Stimulated activated naive CD4-positive, alpha-beta T cell treated with Interleukin-2 at 50 U/mL for 16 hours (primary cell): ENCODE results near the gene SNTA1.
"Not testable (repeated sequence)": the region's sequence is repeated elsewhere in the genome, so short reads cannot be mapped to it uniquely, and the experiment has no call there.

Experiments
- DNase-seq: peaks from one replicate; lab custom pipeline; 2025; lab: John Stamatoyannopoulos, UW

The SNTA1 gene

GRCh38 chr20:33431797-33432381 lies 11.7 kb downstream of the SNTA1 start:
- no peak for DNase-seq

- not testable (repeated sequence) for DNase-seq
Observed at GRCh38 chr20:33423875-33424274, 19.7 kb downstream of the SNTA1 start.

- no peak for DNase-seq
Observed at GRCh38 chr20:33423141-33423834, 20.3 kb downstream of the SNTA1 start.

DNA sequence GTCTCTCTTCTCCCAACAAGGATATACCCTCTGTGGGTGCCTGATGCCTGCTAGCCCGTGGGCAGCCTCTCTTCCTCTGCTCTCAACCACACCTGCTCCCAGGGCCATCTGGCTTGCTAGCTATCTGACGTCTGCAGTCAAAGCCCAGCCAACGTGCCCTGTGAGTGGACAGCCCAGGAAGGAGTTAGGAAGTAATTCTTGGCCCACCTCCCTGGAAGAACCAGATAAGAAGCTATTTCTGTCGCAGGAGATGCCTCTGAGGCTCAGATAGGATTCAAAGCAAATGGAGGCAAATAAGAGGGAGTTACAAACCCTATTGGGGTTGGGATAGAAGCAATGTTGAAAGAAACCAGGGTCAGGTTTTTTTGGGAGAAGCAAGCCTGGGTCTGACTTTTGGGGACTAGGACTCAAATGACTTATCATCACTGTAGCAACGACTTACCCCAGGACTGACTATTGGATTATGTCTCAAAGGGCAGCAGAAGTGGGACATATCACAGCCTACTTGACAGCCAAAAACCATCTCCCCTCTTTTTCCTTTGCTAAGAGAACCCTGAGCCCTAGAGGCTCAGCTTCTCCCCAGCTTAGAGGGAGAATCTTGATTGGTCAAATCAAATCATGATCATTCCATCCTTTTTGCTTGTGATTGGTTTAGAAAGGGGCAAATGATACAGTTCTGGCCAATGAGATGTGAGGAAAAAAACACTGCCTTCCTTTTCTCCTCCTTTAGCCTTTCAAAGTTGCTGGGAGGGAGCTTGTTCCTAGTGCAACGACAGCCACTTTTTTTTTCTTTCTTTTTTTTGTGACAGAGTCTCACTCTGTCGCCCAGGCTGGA lies 24.2 kb downstream of the SNTA1 start:
- no peak for DNase-seq

DNA sequence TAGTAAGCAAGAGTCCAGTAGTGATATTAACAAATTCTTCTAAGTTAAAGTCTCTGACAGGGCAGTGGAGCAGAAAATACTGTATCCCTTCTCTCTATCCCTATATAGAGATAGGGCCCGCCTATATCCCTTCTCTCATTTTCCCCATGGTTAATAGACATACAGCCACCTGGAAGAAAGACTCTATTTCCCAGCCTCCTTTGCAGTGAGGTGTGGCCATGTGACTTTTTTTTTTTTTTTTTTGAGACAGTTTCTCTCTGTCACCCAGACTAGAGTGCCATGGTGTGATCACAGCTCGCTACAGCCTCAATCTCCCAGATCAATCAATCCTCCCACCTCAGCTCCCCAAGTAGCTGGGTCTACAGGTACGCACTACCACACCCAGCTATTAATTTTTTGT lies 25.5 kb downstream of the SNTA1 start:
- DNase-seq: no peak

DNA sequence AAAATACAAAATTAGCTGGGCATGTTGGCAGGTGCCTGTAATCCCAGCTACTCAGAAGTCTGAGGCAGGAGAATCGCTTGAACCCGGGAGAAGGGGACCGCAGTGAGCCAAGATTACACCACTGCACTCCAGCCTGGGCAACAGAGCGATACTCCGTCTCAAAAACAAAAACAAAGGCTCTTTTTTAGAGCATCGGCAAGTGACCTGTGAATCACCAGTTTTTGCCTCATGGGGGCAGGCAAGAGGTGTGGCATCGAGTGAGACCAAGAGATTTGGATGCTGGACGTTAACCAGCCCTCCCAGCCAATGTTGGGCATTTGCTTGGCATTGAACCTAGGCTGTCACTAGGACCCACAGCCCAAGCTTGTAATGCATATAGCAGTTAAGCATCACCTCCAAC lies 27.6 kb downstream of the SNTA1 start:
- DNase-seq: no peak

DNA sequence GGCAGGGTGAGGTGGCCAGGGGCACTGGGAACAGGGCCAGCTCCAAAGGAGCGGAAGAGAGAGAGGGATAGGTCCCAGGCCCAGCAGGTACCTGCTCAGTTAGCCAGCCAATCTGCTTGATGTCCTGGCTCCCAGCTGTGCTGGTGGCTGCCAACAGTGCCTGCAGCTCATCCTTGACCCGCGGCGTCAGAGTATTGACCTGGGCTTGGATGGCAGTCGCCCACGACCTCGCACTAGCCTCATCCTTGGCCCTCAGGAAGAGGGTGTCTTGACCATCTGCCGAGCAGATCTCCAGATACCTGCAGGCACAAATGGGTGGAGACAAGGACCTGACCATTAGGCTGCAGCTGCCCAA lies 31.1 kb downstream of the SNTA1 start:
- DNase-seq: no peak

- no peak for DNase-seq
Observed at GRCh38 chr20:33411711-33412483, 31.7 kb downstream of the SNTA1 start.

DNA sequence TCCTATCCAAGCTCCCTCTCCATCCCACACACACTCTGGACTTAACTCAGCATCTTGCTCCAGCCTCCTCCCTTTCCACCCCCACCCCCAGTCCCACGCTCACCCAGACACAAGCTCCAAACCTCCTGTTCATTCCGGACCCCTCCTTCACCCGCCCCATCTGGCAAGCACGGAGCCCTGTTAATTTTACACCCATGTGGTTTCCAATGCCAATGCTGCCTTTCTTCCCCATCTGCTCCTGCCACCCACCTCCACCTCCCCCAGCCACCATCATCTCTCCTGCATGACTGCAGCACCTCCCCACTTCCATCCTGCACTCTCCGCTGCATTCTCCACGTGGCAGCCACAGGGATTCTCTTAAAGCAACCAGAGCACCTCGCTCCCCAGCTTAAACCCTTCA lies 32.3 kb downstream of the SNTA1 start:
- no peak for DNase-seq

- DNase-seq: no peak
Observed at GRCh38 chr20:33410081-33410742, 33.4 kb downstream of the SNTA1 start.

DNA sequence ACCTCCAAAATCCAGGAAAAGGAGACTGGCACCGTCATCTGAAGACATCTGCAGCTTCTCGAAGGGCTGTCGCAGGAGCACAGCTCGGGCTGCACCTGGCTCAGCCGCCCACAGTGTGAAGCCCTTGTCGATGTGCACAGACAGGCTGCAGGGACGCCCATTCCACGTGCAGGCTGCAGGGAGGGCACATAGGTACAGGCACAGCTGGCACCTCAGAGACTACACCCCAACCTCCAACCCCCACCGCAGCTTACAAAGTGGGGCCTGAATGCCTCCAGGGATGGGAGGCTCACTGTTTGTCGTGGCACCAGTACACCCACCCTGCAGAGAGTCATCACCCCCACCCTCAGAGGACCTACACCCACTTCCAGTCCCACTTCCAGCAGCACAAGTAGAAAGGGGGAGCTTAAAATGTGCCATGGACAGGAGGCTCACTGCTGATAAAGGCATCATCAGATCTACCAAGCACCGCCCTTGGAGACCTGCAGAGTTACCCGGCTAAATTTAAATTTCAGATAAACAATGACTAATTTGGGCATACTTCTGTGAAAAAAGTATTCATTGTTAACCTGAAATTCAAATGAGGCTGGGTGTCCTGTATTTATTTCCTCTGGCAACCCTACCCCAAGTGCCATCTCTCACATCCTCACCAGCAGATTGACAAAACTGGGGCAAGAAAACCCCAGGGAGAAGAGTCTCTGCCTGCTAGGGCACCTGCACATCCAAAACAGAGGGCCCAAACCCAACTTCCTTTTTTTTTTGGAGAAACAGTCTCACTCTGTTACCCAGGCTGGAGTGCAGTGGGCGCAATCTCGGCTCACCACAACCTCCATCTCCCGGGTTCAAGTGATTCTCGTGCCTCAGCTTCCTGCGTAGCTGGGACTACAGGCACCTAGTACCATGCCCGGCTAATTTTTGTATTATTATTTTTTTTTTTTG lies 34.6 kb downstream of the SNTA1 start:
- DNase-seq: no peak

- DNase-seq: no peak
Observed at GRCh38 chr20:33408313-33408712, 35.2 kb downstream of the SNTA1 start.

- DNase-seq: no peak
Observed at GRCh38 chr20:33407796-33408195, 35.8 kb downstream of the SNTA1 start.

GRCh38 chr20:33407251-33407650 lies 36.3 kb downstream of the SNTA1 start:
- no peak for DNase-seq

GRCh38 chr20:33404281-33404680 lies 39.3 kb downstream of the SNTA1 start:
- DNase-seq: no peak

DNA sequence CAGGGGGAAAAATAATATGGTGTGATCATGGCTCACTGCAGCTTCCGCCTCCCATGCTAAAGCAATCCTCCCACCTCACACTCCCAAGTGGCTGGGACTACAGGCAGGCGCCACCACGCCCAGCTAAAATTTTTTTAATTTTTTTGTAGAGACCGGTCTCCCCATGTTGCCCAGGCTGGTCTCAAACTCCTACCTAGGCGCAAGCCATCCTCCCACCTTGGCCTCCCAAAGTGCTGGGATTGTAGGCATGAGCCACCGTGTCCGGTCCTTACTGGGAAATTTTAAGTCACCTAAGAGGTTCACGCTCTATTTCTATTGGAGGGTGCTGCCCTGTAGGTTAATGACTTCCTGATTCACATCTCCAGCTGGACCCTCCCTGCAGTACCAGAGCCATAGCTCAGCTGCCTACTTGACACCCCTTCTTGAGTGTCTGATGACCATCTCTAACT lies 41.6 kb downstream of the SNTA1 start:
- DNase-seq: no peak

DNA sequence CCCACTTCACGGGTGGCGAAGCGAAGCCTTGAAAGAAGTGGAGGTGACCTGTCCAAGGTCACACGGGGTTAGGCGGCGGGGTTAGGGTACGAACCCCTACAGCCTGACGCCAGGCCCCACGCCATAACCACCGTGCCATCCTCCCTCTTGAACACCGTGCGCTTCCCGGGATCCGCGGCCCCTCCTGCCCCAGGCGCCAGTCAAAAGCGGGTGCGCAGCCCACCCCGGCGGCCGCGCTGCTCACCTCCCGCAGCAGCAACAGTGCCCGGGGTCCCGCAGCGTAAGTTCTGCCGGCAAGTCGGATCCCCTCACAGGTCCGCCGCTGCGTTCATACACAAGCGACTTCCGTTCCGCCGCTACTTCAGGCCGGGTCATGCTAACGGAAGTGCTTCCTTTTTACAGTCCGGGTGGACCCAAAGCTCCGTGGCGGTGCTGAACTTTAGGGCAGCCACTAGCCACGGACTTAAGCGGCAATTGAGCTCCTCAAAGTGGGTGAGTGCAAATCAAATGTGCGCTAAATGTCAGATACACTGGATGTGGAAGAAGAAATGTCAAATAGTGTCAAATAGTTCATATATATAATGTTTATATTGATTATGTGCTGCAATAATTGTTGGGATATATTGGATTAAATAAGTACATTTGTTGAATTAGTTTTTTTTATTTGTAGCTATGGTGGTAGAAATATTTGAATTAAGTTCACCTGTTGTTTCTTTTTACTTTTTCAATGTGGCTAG lies 42.2 kb downstream of the SNTA1 start, which contains the start of gene CDK5RAP1:
TSS of gene CDK5RAP1 (minus strand) at position 336 of the 737 bp plus-strand sequence. CDS start 4,455 bp downstream, outside the sequence.
- peak; percentile 82 for DNase-seq

GRCh38 chr20:33400812-33401183 lies 42.8 kb downstream of the SNTA1 start:
- DNase-seq: no peak

GRCh38 chr20:33399924-33400323 lies 43.6 kb downstream of the SNTA1 start:
- no peak for DNase-seq

GRCh38 chr20:33394718-33395117 lies 48.8 kb downstream of the SNTA1 start:
- no peak for DNase-seq
